Measurements from ENCODE around the gene RNF41. TPM values are rescaled to one million over a fixed set of nuclear protein-coding genes. Genes with fewer than 3 reads are reported as not detected.

The RNF41 gene
- total and polyA plus RNA-seq, 2 of the 13 experiments (the other 11 are each of a cell fraction or from before 2014, with no cell fraction given): 27.1 to 39.4 TPM

DNA sequence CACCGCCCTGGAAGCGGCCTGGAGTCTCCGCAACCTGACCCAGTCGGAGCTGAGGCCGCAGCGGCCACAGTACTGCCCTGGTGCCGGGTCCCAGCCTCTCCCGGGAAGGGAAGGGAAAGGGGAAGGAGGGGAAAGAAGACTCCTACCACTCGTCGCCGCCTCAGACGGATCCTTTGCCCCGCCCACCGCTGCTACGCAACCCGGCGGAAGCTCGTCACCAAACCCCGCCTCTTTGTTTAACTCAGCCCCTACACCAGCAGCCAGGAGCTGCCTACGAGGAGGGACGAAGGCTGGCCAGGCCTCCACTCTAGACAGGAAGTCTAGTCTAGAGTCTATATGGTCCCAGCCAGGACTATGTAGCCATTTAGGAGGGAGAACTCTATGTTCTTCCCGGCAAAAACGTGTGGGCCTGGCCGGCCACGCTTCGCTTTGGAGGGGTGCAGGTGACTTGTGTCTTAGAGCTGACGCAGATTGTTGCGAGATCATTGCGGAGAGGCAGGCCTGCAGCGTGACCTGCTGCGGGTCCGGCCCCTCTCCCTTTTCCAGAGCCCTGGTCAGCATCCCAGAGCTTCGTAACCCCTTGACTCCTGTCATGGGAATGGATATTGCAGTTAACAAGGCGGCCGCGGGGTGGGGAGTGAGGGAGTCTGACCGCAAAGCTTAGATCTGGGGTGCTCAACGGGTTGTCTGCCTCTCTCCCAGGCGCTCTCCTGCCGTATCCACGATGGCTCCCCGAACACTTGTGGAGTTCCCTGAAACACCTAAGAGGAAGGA lies at the start of gene RNF41 (continued):
- 0 out of 2 replicates have a peak, but pooled peaks have one; percentile 69 for TF ChIP-seq ZNF253 (CRISPR knock-in tag; IDR thresholded peaks at IDR 0.05; ENCODE audit: borderline replicate concordance)
- peak; percentile 78 for TF ChIP-seq ZNF501 (CRISPR knock-in tag; IDR thresholded peaks at IDR 0.05)
- no peak for TF ChIP-seq LCORL (IDR thresholded peaks at IDR 0.05)
- peak; percentile 52; the same call in 1 of the 2 replicates for TF ChIP-seq LCORL (CRISPR knock-in tag; IDR thresholded peaks at IDR 0.05)
- peak; percentile 85 for TF ChIP-seq PHF8 (CRISPR knock-in tag; IDR thresholded peaks at IDR 0.05)
- TF ChIP-seq, protein P1, sequence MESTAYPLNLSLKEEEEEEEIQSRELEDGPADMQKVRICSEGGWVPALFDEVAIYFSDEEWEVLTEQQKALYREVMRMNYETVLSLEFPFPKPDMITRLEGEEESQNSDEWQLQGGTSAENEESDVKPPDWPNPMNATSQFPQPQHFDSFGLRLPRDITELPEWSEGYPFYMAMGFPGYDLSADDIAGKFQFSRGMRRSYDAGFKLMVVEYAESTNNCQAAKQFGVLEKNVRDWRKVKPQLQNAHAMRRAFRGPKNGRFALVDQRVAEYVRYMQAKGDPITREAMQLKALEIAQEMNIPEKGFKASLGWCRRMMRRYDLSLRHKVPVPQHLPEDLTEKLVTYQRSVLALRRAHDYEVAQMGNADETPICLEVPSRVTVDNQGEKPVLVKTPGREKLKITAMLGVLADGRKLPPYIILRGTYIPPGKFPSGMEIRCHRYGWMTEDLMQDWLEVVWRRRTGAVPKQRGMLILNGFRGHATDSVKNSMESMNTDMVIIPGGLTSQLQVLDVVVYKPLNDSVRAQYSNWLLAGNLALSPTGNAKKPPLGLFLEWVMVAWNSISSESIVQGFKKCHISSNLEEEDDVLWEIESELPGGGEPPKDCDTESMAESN (CRISPR knock-in tag; conservative IDR thresholded peaks at IDR 0.05): 0 out of 2 replicates have a peak, but pooled peaks have one; percentile 44
- TF ChIP-seq SOX6 (IDR thresholded peaks at IDR 0.05): no peak
- TF ChIP-seq SOX6 (CRISPR knock-in tag; IDR thresholded peaks at IDR 0.05): peak; percentile 41; the same call in 1 of the 2 replicates
- TF ChIP-seq MAF1 (CRISPR knock-in tag; IDR thresholded peaks at IDR 0.05; ENCODE audit: borderline replicate concordance): no peak
- no peak for TF ChIP-seq ZNF850 (CRISPR knock-in tag; conservative IDR thresholded peaks at IDR 0.05)
- TF ChIP-seq, protein P2, sequence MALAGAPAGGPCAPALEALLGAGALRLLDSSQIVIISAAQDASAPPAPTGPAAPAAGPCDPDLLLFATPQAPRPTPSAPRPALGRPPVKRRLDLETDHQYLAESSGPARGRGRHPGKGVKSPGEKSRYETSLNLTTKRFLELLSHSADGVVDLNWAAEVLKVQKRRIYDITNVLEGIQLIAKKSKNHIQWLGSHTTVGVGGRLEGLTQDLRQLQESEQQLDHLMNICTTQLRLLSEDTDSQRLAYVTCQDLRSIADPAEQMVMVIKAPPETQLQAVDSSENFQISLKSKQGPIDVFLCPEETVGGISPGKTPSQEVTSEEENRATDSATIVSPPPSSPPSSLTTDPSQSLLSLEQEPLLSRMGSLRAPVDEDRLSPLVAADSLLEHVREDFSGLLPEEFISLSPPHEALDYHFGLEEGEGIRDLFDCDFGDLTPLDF (CRISPR knock-in tag; IDR thresholded peaks at IDR 0.05): peak; percentile 44; the same call in 1 of the 2 replicates
- TF ChIP-seq SMAD9 (CRISPR knock-in tag; IDR thresholded peaks at IDR 0.05): peak; percentile 94; the same call in 1 of the 2 replicates
- no peak for TF ChIP-seq ZFP36L1 (CRISPR knock-in tag; IDR thresholded peaks at IDR 0.05)
- TF ChIP-seq, protein P3, sequence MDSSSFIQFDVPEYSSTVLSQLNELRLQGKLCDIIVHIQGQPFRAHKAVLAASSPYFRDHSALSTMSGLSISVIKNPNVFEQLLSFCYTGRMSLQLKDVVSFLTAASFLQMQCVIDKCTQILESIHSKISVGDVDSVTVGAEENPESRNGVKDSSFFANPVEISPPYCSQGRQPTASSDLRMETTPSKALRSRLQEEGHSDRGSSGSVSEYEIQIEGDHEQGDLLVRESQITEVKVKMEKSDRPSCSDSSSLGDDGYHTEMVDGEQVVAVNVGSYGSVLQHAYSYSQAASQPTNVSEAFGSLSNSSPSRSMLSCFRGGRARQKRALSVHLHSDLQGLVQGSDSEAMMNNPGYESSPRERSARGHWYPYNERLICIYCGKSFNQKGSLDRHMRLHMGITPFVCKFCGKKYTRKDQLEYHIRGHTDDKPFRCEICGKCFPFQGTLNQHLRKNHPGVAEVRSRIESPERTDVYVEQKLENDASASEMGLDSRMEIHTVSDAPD (CRISPR knock-in tag; IDR thresholded peaks at IDR 0.05): no peak
- 0 out of 2 replicates have a peak, but pooled peaks have one; percentile 32 for TF ChIP-seq TP53 (CRISPR knock-in tag; conservative IDR thresholded peaks at IDR 0.05)
- TF ChIP-seq ZBTB8A (CRISPR knock-in tag; IDR thresholded peaks at IDR 0.05; ENCODE audit: borderline replicate concordance, low read depth): peak; percentile 83; the same call in 1 of the 2 replicates
- TF ChIP-seq, protein P4, sequence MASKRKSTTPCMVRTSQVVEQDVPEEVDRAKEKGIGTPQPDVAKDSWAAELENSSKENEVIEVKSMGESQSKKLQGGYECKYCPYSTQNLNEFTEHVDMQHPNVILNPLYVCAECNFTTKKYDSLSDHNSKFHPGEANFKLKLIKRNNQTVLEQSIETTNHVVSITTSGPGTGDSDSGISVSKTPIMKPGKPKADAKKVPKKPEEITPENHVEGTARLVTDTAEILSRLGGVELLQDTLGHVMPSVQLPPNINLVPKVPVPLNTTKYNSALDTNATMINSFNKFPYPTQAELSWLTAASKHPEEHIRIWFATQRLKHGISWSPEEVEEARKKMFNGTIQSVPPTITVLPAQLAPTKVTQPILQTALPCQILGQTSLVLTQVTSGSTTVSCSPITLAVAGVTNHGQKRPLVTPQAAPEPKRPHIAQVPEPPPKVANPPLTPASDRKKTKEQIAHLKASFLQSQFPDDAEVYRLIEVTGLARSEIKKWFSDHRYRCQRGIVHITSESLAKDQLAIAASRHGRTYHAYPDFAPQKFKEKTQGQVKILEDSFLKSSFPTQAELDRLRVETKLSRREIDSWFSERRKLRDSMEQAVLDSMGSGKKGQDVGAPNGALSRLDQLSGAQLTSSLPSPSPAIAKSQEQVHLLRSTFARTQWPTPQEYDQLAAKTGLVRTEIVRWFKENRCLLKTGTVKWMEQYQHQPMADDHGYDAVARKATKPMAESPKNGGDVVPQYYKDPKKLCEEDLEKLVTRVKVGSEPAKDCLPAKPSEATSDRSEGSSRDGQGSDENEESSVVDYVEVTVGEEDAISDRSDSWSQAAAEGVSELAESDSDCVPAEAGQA (IDR thresholded peaks at IDR 0.05; ENCODE audit: low read depth): 0 out of 2 replicates have a peak, but pooled peaks have one; percentile 8
- TF ChIP-seq, protein P4 (CRISPR knock-in tag; IDR thresholded peaks at IDR 0.05; ENCODE audit: borderline replicate concordance): peak; percentile 11; the same call in 1 of the 2 replicates
- TF ChIP-seq STAG1 (CRISPR knock-in tag; IDR thresholded peaks at IDR 0.05): 0 out of 2 replicates have a peak, but pooled peaks have one; percentile 2

Data from HepG2 (cell line).